ENCODE results near the gene EDAR. TPM values are rescaled to one million over a fixed set of nuclear protein-coding genes. Genes with fewer than 3 reads are reported as not detected.

EDAR gene
- polyA plus RNA-seq, 3 donors, result not detected

DNA sequence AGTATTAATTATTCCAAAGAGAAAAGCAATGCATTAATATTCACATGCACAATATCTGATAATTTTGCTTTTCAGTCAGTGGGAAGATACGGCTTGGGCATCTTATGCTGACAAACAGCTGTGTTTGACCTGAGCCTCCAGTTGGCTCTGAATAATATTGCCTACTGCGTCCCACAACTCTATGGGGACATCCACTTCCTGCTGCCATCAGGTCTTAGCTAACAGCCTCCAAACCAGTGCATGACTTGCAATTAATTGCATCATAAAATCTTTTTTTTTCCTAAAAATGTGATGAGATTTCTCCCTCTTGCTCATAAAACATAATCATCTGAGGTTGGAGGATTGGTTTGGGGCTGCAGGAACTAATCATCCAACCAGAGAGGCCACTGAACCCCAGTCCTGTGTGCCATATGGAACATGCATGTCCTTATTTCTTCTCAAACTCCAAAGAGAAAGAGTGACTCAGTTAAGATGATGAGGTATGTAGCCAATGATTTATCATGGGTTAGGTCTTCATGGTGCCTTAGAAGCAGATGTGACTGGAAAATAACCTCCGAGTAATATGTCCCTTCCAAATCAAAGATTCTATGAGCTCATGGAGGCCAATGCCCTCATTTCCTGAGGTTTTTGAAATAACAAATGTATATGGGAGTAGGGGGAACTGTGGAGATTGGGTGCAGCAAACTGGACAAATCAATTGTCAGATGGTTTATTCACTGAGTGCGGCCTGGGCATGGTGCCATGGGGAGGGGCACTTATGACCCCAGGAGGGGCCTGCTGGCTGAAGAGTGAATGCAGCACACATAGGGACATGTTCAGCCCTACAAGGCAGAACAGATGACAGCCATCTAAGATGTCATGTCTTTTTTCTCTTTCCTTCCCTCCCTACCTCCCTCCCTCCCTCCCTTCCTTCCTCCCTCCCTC, 39.4 kb downstream of the EDAR start:
- Histone ChIP-seq H3K4me2 (replicated peaks; ENCODE audit: extremely low read depth, low read length, poor library complexity, severe bottlenecking) (no peak overlapping the region), H2AFZ (ENCODE audit: insufficient read depth, low read depth, low read length, poor library complexity, severe bottlenecking) (no peak overlapping the region), H3K27me3 (ENCODE audit: control insufficient read depth in 2 of 2, insufficient read depth in 2 of 2, low read length in 2 of 2) (no peaks in the 10 kb centered on the region), H3K36me3 (replicated peaks in 1 of 2; ENCODE audit: control insufficient read depth in 1 of 2, insufficient read depth in 2 of 2, low read length in 2 of 2) (no peaks in the 10 kb centered on the region), H3K79me2 (ENCODE audit: insufficient read depth, low read length) (no peaks in the 10 kb centered on the region), H3K4me3 (replicated peaks in 1 of 3; ENCODE audit: low read depth in 2 of 3, low read length in 3 of 3) (no peak overlapping the region), H3K9ac (ENCODE audit: insufficient read depth, low read length, poor library complexity, severe bottlenecking) (no peak overlapping the region), H4K20me1 (ENCODE audit: insufficient read depth, low read length) (no peaks in the 10 kb centered on the region), H3K9me3 (replicated peaks in 1 of 2; ENCODE audit: control insufficient read depth in 1 of 2, insufficient read depth in 1 of 2, low read length in 2 of 2) (peaks cover 28 to 31% of the 10 kb centered on the region in 2 donors), H3K4me1 (ENCODE audit: control insufficient read depth in 1 of 2, insufficient read depth in 2 of 2, low read length in 2 of 2) (no peaks in the 10 kb centered on the region), H3K27ac (ENCODE audit: low read depth in 1 of 2, low read length in 2 of 2) (no peak overlapping the region)
- Mint-ChIP-seq H3K36me3 (no peaks in the 10 kb centered on the region), H3K9me3 (peaks cover 21 to 39% (median 34%) of the 10 kb centered on the region in 7 donors), H3K27ac (no peak overlapping the region), H3K27me3 (ENCODE audit: low read depth in 3 of 3) (peaks cover 0 to 4% (median 0%) of the 10 kb centered on the region in 3 donors), H3K4me1 (no peaks in the 10 kb centered on the region), H3K4me3 (no peak overlapping the region)
- intact Hi-C loops (cut with micrococcal nuclease), result no loop called here
- WGBS (ENCODE audit: insufficient coverage), result 43% methylated on average over 3 of the region's 4 CpGs
- no peak for DNase-seq
- TF ChIP-seq, protein P1, sequence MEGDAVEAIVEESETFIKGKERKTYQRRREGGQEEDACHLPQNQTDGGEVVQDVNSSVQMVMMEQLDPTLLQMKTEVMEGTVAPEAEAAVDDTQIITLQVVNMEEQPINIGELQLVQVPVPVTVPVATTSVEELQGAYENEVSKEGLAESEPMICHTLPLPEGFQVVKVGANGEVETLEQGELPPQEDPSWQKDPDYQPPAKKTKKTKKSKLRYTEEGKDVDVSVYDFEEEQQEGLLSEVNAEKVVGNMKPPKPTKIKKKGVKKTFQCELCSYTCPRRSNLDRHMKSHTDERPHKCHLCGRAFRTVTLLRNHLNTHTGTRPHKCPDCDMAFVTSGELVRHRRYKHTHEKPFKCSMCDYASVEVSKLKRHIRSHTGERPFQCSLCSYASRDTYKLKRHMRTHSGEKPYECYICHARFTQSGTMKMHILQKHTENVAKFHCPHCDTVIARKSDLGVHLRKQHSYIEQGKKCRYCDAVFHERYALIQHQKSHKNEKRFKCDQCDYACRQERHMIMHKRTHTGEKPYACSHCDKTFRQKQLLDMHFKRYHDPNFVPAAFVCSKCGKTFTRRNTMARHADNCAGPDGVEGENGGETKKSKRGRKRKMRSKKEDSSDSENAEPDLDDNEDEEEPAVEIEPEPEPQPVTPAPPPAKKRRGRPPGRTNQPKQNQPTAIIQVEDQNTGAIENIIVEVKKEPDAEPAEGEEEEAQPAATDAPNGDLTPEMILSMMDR (IDR thresholded peaks at IDR 0.05), result no peak

DNA sequence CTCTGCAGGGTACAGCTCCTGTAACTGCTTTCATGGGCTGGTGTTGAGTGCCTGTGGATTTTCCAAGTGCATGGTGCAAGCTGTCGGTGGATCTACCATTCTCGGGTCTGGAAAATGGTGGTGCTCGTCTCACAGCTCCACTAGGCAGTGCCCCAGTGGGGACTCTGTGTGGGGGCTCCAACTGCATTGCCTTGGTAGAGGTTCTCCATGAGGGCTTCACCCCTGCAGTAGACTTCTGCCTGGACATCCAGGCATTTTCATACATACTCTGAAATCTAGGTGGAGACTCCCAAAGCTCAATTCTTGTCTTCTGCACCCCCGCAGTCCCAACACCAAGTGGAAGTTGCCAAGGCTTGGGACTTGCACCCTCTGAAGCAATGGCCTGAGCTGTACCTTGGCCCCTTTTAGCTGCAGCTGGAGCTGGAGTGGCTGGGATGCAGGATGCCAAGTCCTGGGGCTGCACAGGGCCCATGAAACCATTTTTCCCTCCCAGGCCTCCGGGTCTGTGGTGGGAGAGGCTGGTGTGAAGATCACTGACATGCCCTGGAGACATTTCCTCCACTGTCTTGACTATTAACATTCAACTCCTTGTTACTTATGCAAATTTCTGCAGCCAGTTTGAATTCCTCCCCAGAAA, 41.6 kb downstream of the EDAR start:
- no peak for DNase-seq
- H3K4me1 Mint-ChIP-seq, result no peaks in the 10 kb centered on the region
- Histone ChIP-seq H3K27ac (ENCODE audit: low read depth in 1 of 2, low read length in 2 of 2) (no peak overlapping the region), H3K27me3 (ENCODE audit: control insufficient read depth in 2 of 2, insufficient read depth in 2 of 2, low read length in 2 of 2) (no peaks in the 10 kb centered on the region), H3K36me3 (replicated peaks in 1 of 2; ENCODE audit: control insufficient read depth in 1 of 2, insufficient read depth in 2 of 2, low read length in 2 of 2) (no peaks in the 10 kb centered on the region), H4K20me1 (ENCODE audit: insufficient read depth, low read length) (no peaks in the 10 kb centered on the region), H3K9ac (ENCODE audit: insufficient read depth, low read length, poor library complexity, severe bottlenecking) (no peak overlapping the region), H3K4me3 (replicated peaks in 1 of 3; ENCODE audit: low read depth in 2 of 3, low read length in 3 of 3) (no peak overlapping the region), H3K9me3 (replicated peaks in 1 of 2; ENCODE audit: control insufficient read depth in 1 of 2, insufficient read depth in 1 of 2, low read length in 2 of 2) (peaks cover 28 to 31% of the 10 kb centered on the region in 2 donors), H3K4me2 (replicated peaks; ENCODE audit: extremely low read depth, low read length, poor library complexity, severe bottlenecking) (no peak overlapping the region), H3K79me2 (ENCODE audit: insufficient read depth, low read length) (no peaks in the 10 kb centered on the region), H3K4me1 (ENCODE audit: control insufficient read depth in 1 of 2, insufficient read depth in 2 of 2, low read length in 2 of 2) (no peaks in the 10 kb centered on the region), H2AFZ (ENCODE audit: insufficient read depth, low read depth, low read length, poor library complexity, severe bottlenecking) (no peak overlapping the region)
- intact Hi-C loops (cut with micrococcal nuclease), result no loop called here
- 100% methylated on average over 4 of the region's 5 CpGs for WGBS (ENCODE audit: insufficient coverage)
- no peak overlapping the region for H3K4me3 Mint-ChIP-seq
- H3K27ac Mint-ChIP-seq, result no peak overlapping the region
- peaks cover 18 to 32% (median 31%) of the 10 kb centered on the region in 7 donors for H3K9me3 Mint-ChIP-seq
- H3K36me3 Mint-ChIP-seq, result no peaks in the 10 kb centered on the region
- peaks cover 0 to 4% (median 0%) of the 10 kb centered on the region in 3 donors for H3K27me3 Mint-ChIP-seq (ENCODE audit: low read depth in 3 of 3)
- TF ChIP-seq, protein P1 (IDR thresholded peaks at IDR 0.05), result no peak
